Measurements from ENCODE around the gene PNLIPRP2. TPM values are rescaled to one million over a fixed set of nuclear protein-coding genes. Genes with fewer than 3 reads are reported as not detected.

The PNLIPRP2 gene
- total RNA-seq, 4 donors from 2014 or later = not detected

- intact Hi-C loops (cut with DNase I; ENCODE audit: low total_unique reads) = no loop called here
- H3K4me3 ChIP-seq = no peak overlapping the region
- H3K27ac ChIP-seq = no peak overlapping the region
- H3K4me1 ChIP-seq = no peaks in the 10 kb centered on the region
- H3K9me3 ChIP-seq = no peaks in the 10 kb centered on the region
- H3K36me3 ChIP-seq = no peaks in the 10 kb centered on the region
- no peak for TF ChIP-seq POLR2A (IDR thresholded peaks at IDR 0.05)
- no peak for TF ChIP-seq CTCF (IDR thresholded peaks at IDR 0.05)
- no peak for DNase-seq
- no peaks in the 10 kb centered on the region for H3K27me3 ChIP-seq
Measured at GRCh38 chr10:116671274-116671926, 50.6 kb downstream of the PNLIPRP2 start.

- no peaks in the 10 kb centered on the region for H3K4me1 ChIP-seq
- no peak overlapping the region for H3K27ac ChIP-seq
- no peak for TF ChIP-seq CTCF (IDR thresholded peaks at IDR 0.05)
- TF ChIP-seq POLR2A (IDR thresholded peaks at IDR 0.05) = no peak
- H3K9me3 ChIP-seq = no peaks in the 10 kb centered on the region
- intact Hi-C loops (cut with DNase I; ENCODE audit: low total_unique reads) = no loop called here
- no peaks in the 10 kb centered on the region for H3K36me3 ChIP-seq
- H3K27me3 ChIP-seq = no peaks in the 10 kb centered on the region
- no peak for DNase-seq
- H3K4me3 ChIP-seq = no peak overlapping the region
Measured at GRCh38 chr10:116672891-116673290, 52.1 kb downstream of the PNLIPRP2 start.

GRCh38 chr10:116673866-116674265 lies 53.1 kb downstream of the PNLIPRP2 start:
- TF ChIP-seq POLR2A (IDR thresholded peaks at IDR 0.05) = no peak
- TF ChIP-seq CTCF (IDR thresholded peaks at IDR 0.05) = no peak
- H3K9me3 ChIP-seq = no peaks in the 10 kb centered on the region
- no peak overlapping the region for H3K4me3 ChIP-seq
- H3K27me3 ChIP-seq = no peaks in the 10 kb centered on the region
- DNase-seq = no peak
- H3K27ac ChIP-seq = no peak overlapping the region
- no peaks in the 10 kb centered on the region for H3K4me1 ChIP-seq
- intact Hi-C loops (cut with DNase I; ENCODE audit: low total_unique reads) = no loop called here
- no peaks in the 10 kb centered on the region for H3K36me3 ChIP-seq

GRCh38 chr10:116674901-116675423 lies 54.2 kb downstream of the PNLIPRP2 start:
- TF ChIP-seq POLR2A (IDR thresholded peaks at IDR 0.05) (no peak), CTCF (IDR thresholded peaks at IDR 0.05) (no peak)
- Histone ChIP-seq H3K36me3 (no peaks in the 10 kb centered on the region), H3K4me1 (no peaks in the 10 kb centered on the region), H3K9me3 (no peaks in the 10 kb centered on the region), H3K27ac (no peak overlapping the region), H3K4me3 (no peak overlapping the region), H3K27me3 (no peaks in the 10 kb centered on the region)
- intact Hi-C loops (cut with DNase I; ENCODE audit: low total_unique reads) = no loop called here
- DNase-seq = no peak

- no peak for DNase-seq
- no peaks in the 10 kb centered on the region for H3K27me3 ChIP-seq
- intact Hi-C loops (cut with DNase I; ENCODE audit: low total_unique reads) = no loop called here
- no peaks in the 10 kb centered on the region for H3K36me3 ChIP-seq
- no peaks in the 10 kb centered on the region for H3K4me1 ChIP-seq
- H3K27ac ChIP-seq = no peak overlapping the region
- H3K4me3 ChIP-seq = no peak overlapping the region
- no peaks in the 10 kb centered on the region for H3K9me3 ChIP-seq
- TF ChIP-seq POLR2A (IDR thresholded peaks at IDR 0.05) (no peak), CTCF (IDR thresholded peaks at IDR 0.05) (no peak)
Measured at GRCh38 chr10:116676118-116676517, 55.4 kb downstream of the PNLIPRP2 start.
